Measurements from ENCODE around the gene TFIP11.

TFIP11 gene

GRCh38 chr22:26502688-26503561 lies 9.3 kb downstream of the TFIP11 start:
- DNase-seq = peak; percentile 3

DNA sequence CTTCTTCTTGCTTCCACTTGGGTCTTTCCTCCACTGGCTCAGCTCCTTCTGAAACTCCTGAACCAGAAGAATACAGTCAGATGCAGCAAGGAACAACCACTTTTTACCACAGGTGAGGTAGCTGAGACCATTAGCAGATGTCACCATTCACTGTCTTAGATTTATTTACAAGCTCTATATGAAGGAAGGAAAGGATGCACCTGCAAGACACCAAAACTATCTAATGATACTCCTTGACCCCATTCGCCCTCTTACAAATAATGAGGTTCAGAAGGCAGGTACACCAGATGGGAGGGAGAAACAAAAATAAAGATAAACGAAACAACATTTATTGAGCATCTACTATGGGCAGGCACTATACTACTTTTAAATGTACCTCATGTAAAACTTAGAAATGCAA lies 10.3 kb downstream of the TFIP11 start:
- DNase-seq = no peak

DNA sequence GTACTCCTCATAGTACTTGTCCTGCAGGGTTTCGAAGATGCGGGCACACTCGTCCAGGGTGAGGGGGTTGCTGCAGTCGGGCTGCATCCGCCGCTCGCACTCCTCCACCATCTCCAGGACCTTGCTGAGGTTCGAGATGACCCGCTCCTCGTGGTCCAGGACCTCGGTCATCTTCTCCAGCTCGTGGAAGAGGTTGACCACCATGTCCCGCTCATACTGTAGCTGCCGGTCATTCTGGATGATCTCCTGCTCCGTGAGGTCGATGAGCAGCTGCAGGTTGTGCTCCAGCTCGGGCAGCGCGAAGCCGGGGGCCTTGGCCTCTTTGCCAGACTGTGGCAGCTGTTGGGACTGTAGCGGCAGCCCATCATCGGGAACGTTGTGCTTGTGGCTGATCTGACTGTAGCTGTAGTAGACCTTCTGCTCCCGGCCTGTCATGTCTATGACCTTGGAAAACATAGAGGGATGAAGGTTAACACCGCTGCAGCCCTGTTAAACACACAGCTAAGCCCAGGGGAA lies 13.0 kb downstream of the TFIP11 start:
- DNase-seq = no peak

DNA sequence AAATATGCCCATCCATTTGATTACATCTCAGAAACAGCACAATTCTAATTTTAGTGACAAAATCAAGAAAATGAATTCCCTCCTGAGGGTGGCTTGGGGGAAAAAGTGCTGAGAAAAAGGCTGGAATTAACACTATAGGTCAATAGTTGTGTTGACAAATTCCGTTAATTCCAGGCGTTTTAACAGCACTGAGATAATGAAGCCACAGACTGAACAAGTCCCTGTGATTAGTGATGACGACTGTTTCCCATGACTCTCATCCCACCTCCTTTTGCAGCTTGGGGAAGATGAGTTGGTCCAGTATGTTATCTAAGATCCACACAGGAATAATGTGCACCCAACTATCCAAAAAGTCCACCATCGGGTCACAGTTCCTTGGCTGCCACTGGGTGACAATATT lies 15.8 kb downstream of the TFIP11 start:
- no peak for DNase-seq

DNA sequence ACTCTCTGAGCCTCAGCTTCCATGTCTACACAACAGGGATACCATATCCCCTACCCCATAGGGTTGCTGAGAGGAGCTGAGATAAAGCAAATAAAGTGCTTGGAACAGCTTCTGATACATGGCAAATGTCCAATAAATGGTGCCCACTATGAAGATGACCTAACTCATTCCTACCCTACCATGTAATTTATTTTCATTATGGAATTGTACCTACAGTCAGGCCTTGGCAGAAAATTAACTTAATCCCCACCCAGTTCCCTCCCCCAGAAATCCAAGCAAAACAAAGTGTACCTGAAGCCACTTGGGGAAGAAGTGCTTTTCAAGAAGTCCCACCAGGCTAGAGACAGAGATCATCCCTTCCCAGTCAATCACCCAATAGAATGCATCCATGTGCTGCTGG lies 17.8 kb downstream of the TFIP11 start:
- DNase-seq = no peak

DNA sequence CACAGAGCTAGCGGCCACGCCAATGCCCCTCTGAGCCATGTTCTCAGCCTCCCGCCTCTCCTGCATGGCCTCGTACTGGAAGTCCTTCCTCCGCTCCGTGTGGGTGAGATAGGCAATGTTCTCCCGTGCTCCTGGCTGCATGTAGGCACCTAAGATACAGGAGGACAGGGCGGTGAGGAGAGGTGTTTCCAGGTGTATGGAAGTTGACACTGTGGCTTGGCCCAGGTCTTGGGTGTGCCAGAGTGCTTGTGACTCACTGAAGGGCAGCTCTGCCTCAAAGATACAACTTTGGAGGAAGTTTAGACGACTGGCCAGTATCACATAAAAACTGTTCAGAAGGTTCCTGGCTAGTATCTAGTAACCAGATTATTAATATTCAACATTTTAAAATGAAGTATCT lies 20.1 kb downstream of the TFIP11 start:
- DNase-seq = no peak

DNA sequence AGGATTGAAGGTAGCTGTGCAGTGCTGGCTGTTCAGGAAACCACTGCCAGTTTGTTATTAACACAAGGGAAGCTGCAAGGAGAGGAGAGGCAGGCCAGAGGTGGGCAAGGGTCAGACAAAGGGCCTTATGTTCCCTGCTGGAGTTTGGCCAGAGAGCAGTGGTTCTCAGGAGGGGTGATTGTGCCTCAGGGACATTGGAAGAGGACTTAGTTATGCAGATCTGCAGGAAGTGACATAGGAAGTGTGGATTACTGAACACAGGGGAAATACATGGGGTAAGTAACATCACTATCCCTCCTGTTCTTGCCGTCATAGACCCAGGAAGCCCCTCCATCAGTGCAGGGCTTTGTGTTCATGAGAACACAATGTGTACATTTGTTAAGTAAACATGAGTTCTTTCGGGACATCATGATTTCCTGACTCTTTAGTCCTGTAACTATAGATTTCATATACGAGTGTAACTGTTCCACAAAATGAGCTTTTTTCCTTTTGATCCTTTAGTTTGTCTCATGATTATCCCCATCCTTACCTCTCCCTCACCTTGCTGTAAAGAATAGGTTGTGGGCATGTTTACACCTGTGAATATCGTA lies 22.7 kb downstream of the TFIP11 start:
- DNase-seq = no peak

GRCh38 chr22:26487996-26488395 lies 24.3 kb downstream of the TFIP11 start:
- no peak for DNase-seq

DNA sequence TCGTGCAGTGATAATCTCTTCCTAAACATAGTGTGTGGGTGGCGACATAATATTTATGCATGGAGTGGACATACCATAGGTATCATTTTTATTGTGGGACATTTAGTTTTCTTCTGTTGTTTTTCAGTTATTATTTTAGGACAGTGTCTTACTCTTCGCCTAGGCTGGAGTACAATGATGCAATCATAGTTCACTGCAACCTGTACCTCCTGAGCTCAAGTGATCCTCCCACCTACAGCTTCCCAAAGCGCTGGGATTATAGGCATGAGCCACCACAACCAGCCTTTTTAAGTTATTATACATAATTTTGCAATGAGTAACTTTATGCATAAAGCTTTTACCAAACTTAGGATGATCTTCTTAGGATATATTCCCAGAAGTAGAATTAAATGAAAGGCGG lies 25.9 kb downstream of the TFIP11 start:
- no peak for DNase-seq

- DNase-seq = no peak
Measured at GRCh38 chr22:26485806-26486390, 26.4 kb downstream of the TFIP11 start.

GRCh38 chr22:26485013-26485412 lies 27.3 kb downstream of the TFIP11 start:
- no peak for DNase-seq

GRCh38 chr22:26484360-26484706 lies 27.9 kb downstream of the TFIP11 start:
- no peak for DNase-seq

- peak; percentile 74 for DNase-seq
Measured at GRCh38 chr22:26483439-26484359, 28.6 kb downstream of the TFIP11 start, which contains the start of the genes HPS4 and SRRD. HPS4 (minus strand) TSS chr22:26483783; CDS start chr22:26481762, 2,021 bp downstream. SRRD (plus strand) TSS chr22:26483877; CDS start chr22:26483891, 14 bp downstream.

GRCh38 chr22:26483043-26483438 lies 29.2 kb downstream of the TFIP11 start:
- DNase-seq = no peak

DNA sequence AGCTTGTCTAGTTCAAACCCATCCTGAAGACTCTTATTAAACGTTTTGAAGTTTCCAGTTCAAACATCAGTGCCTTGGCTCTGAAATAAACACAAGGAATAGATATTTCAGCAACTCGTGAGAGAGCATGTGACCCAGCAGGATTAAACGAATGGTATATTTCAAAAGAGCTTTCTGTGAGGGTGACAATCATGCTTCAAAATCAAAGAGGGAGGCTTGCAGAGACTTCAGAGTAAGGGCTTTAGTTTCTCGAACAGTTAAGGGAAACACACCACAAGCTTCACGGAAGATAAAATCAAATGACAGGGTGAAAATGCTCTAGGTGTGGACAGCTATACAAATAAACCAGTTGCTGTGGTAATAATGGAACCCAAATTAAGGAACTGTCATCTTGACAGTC lies 30.1 kb downstream of the TFIP11 start:
- no peak for DNase-seq

DNA sequence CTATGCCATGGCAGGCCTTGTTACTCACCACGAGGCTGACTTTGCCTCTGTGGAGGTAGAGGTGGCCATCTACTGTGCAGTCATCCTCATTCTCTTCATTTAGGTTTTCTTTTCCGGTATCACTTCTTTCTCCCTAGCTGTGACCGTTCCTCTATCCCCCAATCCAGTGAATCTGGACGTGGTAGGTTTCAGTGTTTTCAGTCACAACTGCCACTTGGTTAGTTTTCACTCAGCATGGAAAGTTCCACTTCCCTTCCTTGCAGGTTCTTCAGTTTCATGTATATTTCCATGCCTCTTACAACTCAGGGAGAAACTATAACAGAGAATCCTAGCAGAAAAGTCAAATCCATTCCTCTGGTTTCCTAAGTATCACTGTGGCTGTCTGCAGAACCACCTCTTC lies 30.6 kb downstream of the TFIP11 start:
- DNase-seq = no peak

- no peak for DNase-seq
Measured at GRCh38 chr22:26481112-26481693, 31.1 kb downstream of the TFIP11 start.

DNA sequence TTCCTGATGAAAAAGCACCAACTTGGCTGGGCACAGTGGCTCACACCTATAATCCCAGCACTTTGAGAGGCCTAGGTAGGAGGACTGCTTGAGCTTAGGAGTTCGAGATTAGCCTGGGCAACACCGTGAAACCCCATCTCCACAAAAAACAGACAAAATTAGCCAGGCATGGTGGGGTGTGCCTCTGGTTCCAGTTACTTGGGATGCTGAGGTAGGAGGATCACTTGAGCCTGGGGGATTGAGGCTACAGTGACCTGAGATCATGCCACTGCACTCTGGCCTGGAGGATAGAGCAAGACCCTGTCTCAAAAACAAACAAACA lies 31.7 kb downstream of the TFIP11 start:
- no peak for DNase-seq

- no peak for DNase-seq
Measured at GRCh38 chr22:26479792-26480610, 32.3 kb downstream of the TFIP11 start.

DNA sequence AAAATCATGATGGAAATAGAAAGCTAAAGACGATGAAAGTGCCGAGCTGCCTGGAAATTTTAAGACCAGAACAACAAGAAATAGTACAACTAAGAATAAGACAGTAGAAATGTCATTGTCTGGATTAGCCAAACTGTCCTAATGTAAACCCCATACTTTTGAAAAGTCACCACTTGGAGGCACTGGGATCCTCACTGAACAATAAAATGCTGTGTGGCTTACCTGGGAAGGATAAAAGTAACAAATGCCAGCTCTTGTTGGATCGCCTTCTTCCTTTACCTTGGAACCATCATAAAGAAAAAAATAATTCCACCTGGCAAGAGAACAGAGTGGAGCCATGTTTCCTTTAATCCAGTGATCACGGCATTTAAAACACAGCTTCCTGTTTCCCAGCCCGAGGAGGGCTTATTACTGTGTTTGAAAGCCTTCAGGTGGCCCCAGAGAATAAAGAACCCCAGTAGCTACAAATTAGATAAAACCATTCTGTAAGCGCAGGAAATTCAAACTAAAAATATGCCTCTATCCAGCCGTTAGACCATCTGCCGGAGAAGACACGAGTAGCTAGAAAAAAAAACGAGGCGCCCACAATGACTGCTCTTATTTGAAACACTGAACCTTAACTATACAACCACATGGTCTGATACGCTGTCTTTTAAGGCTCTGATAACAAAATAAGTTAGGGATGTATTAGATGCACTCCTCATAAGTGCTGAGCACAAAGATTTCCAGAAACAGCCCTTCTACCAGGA lies 33.1 kb downstream of the TFIP11 start:
- DNase-seq = no peak

- DNase-seq = no peak
Measured at GRCh38 chr22:26477341-26477731, 34.9 kb downstream of the TFIP11 start.
